A549 (cell line): ENCODE measurements around the gene F11R.

ENCODE experiments used
- EHMT2 ChIP-seq: fragments of 200-600 bp; sonication (generic); IDR thresholded peaks from 2 replicates; pipeline ENCODE4 v1.6.1; 2016; ENCODE audit warnings: antibody characterized with exemption, low read depth, mild to moderate bottlenecking, moderate library complexity
- HES2 ChIP-seq: fragments of >200 bp; sonication (Bioruptor Twin); formaldehyde crosslinking; IDR thresholded peaks from 2 replicates; pipeline ENCODE4 v1.6.1; 2016
- NFE2L2 ChIP-seq: fragments of 150-350 bp; conservative IDR thresholded peaks from 2 replicates; pipeline ENCODE4 v1.6.1; 2014; ENCODE audit warnings: low read length
- NPAS2 ChIP-seq: fragments of 250-450 bp; sonication (Bioruptor Pico); IDR thresholded peaks from 2 replicates; pipeline ENCODE4 v1.8.0; 2022; ENCODE audit warnings: mild to moderate bottlenecking, moderate library complexity, borderline replicate concordance
- POLR2A ChIP-seq: IDR thresholded peaks from 2 replicates; pipeline ENCODE4 v1.6.1; 2012; ENCODE audit warnings: mild to moderate bottlenecking, low read length
- RARB ChIP-seq: fragments of 250-450 bp; sonication (Bioruptor Pico); IDR thresholded peaks from 2 replicates; pipeline ENCODE4 v1.8.0; 2021; ENCODE audit warnings: mild to moderate bottlenecking, moderate library complexity
- SMC3 ChIP-seq: fragments of >200 bp; sonication (Bioruptor Twin); formaldehyde crosslinking; IDR thresholded peaks from 3 replicates; pipeline ENCODE4 v1.6.1; 2018; ENCODE audit warnings: inconsistent platforms
- TF ChIP-seq, protein P1 (sequence below): fragments of 200-600 bp; sonication (generic); IDR thresholded peaks from 2 replicates; pipeline ENCODE4 v1.6.1; 2016; ENCODE audit warnings: antibody characterized with exemption, mild to moderate bottlenecking, moderate library complexity
- TF ChIP-seq, protein P2 (sequence below): fragments of >200 bp; sonication (Bioruptor Twin); formaldehyde crosslinking; IDR thresholded peaks from 3 replicates; pipeline ENCODE4 v1.5.1; 2016
- TF ChIP-seq, protein P3 (sequence below): fragments of 150-350 bp; IDR thresholded peaks from 2 replicates; pipeline ENCODE4 v1.6.1; 2014; ENCODE audit warnings: low read depth, mild to moderate bottlenecking, low read length

- TF ChIP-seq HES2 (no peak), EHMT2 (no peak), NPAS2 (CRISPR knock-in tag) (no peak), SMC3 (peak; percentile 78), POLR2A (no peak), RARB (CRISPR knock-in tag) (no peak), NFE2L2 (no peak)
- TF ChIP-seq, protein P1, sequence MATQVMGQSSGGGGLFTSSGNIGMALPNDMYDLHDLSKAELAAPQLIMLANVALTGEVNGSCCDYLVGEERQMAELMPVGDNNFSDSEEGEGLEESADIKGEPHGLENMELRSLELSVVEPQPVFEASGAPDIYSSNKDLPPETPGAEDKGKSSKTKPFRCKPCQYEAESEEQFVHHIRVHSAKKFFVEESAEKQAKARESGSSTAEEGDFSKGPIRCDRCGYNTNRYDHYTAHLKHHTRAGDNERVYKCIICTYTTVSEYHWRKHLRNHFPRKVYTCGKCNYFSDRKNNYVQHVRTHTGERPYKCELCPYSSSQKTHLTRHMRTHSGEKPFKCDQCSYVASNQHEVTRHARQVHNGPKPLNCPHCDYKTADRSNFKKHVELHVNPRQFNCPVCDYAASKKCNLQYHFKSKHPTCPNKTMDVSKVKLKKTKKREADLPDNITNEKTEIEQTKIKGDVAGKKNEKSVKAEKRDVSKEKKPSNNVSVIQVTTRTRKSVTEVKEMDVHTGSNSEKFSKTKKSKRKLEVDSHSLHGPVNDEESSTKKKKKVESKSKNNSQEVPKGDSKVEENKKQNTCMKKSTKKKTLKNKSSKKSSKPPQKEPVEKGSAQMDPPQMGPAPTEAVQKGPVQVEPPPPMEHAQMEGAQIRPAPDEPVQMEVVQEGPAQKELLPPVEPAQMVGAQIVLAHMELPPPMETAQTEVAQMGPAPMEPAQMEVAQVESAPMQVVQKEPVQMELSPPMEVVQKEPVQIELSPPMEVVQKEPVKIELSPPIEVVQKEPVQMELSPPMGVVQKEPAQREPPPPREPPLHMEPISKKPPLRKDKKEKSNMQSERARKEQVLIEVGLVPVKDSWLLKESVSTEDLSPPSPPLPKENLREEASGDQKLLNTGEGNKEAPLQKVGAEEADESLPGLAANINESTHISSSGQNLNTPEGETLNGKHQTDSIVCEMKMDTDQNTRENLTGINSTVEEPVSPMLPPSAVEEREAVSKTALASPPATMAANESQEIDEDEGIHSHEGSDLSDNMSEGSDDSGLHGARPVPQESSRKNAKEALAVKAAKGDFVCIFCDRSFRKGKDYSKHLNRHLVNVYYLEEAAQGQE = no peak
- TF ChIP-seq, protein P2, sequence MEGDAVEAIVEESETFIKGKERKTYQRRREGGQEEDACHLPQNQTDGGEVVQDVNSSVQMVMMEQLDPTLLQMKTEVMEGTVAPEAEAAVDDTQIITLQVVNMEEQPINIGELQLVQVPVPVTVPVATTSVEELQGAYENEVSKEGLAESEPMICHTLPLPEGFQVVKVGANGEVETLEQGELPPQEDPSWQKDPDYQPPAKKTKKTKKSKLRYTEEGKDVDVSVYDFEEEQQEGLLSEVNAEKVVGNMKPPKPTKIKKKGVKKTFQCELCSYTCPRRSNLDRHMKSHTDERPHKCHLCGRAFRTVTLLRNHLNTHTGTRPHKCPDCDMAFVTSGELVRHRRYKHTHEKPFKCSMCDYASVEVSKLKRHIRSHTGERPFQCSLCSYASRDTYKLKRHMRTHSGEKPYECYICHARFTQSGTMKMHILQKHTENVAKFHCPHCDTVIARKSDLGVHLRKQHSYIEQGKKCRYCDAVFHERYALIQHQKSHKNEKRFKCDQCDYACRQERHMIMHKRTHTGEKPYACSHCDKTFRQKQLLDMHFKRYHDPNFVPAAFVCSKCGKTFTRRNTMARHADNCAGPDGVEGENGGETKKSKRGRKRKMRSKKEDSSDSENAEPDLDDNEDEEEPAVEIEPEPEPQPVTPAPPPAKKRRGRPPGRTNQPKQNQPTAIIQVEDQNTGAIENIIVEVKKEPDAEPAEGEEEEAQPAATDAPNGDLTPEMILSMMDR = peak; percentile 59
- TF ChIP-seq, protein P3, sequence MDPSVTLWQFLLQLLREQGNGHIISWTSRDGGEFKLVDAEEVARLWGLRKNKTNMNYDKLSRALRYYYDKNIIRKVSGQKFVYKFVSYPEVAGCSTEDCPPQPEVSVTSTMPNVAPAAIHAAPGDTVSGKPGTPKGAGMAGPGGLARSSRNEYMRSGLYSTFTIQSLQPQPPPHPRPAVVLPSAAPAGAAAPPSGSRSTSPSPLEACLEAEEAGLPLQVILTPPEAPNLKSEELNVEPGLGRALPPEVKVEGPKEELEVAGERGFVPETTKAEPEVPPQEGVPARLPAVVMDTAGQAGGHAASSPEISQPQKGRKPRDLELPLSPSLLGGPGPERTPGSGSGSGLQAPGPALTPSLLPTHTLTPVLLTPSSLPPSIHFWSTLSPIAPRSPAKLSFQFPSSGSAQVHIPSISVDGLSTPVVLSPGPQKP = no peak
These were observed 23.5 kb downstream of the F11R start for GRCh38 chr1:160997323-160998038.
